Uterus (tissue), 2 donors: Measurements from ENCODE around the gene SLC25A52.

Experiments
- POLR2A ChIP-seq, 2 donors: fragments of 450-650 bp; IDR thresholded peaks; one replicate each; pipeline ENCODE4 v1.6.1; 2016; ENCODE audit warnings: antibody characterized with exemption in 2 of 2, mild to moderate bottlenecking in 1 of 2, moderate library complexity in 1 of 2
- TF ChIP-seq, protein P1 (sequence below), 4 experiments: fragments of 200-600 bp in 2 of 4; fragments of 450-650 bp in 2 of 4; sonication (generic) in 2 of 4; IDR thresholded peaks; one replicate each; pipeline ENCODE4 v1.5.1; 2016 to 2019; ENCODE audit warnings: antibody characterized with exemption in 4 of 4, mild to moderate bottlenecking in 2 of 4, moderate library complexity in 1 of 4

DNA sequence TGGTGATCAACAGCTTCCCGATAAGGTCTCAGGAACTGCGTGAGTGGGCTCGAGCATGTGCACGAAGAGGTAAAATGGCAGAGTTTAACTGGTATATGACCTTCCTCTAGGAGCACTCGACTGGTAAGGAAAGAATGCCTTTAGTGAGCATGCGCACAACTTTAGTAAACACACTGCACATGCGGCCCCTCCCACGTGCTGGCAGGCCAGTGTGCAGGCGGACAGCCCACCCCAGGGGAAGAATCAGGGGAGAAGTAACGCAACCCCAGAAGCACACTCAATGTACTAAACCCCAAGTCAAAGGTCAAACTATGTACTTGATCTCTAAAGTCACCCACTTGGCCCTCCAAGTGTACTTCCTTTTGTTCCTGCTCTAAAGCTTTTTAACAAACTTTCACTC, 28.7 kb upstream of the SLC25A52 start:
- no peak for TF ChIP-seq POLR2A (IDR thresholded peaks at IDR 0.05)
- TF ChIP-seq, protein P1, sequence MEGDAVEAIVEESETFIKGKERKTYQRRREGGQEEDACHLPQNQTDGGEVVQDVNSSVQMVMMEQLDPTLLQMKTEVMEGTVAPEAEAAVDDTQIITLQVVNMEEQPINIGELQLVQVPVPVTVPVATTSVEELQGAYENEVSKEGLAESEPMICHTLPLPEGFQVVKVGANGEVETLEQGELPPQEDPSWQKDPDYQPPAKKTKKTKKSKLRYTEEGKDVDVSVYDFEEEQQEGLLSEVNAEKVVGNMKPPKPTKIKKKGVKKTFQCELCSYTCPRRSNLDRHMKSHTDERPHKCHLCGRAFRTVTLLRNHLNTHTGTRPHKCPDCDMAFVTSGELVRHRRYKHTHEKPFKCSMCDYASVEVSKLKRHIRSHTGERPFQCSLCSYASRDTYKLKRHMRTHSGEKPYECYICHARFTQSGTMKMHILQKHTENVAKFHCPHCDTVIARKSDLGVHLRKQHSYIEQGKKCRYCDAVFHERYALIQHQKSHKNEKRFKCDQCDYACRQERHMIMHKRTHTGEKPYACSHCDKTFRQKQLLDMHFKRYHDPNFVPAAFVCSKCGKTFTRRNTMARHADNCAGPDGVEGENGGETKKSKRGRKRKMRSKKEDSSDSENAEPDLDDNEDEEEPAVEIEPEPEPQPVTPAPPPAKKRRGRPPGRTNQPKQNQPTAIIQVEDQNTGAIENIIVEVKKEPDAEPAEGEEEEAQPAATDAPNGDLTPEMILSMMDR (IDR thresholded peaks at IDR 0.05) = no peak
